Right kidney (tissue), 1 donor: ENCODE measurements around the gene COL5A2.

Experiments used
- DNase-seq: peaks from one replicate; pipeline ENCODE4 v3.0.0-alpha.2; 2016

The COL5A2 gene

DNA sequence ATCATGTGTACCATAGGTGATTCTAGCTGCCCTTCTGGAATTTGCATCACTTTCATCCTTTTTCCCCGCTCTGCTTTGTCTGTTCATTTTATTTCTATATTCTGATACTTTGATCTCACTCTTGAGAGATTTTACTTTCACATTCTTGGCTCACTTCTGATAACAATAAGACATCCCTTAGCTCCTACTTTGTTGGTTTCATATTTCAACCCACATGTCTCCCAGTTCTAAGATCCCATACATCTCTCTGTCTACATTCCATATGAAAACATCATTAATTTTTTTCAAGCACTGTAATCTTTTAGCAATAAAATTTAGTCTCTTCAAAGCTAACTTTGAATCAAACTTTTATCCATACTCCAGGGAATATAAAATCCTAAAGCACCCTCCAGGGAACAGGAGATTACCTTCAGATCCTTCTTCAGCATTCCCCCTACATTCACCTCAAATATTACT, 129.8 kb downstream of the COL5A2 start:
- no peak for DNase-seq

GRCh38 chr2:189048189-189048588, 131.4 kb downstream of the COL5A2 start:
- DNase-seq: no peak

- DNase-seq: no peak
These were observed 132.2 kb downstream of the COL5A2 start for GRCh38 chr2:189047171-189047888.

- DNase-seq: no peak
These were observed 133.2 kb downstream of the COL5A2 start for GRCh38 chr2:189046320-189046719.

DNA sequence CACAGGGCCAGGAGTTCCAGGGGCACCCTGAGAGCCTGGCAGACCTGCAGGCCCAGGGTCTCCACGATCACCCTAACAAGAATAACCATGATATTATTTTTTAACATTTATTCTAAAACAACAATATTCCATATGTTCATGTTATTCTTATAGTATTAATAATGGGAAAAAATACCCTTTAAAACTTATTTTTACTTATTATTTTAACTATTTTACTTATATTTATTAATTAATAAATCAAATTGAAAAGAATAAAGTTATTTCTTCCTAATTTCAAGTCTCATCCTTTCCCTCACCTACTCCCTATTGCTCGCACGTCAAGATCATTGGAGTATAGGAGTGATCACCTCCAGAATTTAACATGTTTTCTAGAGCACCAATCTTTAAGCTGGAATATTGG, 133.7 kb downstream of the COL5A2 start:
- DNase-seq: no peak

GRCh38 chr2:189037518-189037917, 142.0 kb downstream of the COL5A2 start:
- no peak for DNase-seq

DNA sequence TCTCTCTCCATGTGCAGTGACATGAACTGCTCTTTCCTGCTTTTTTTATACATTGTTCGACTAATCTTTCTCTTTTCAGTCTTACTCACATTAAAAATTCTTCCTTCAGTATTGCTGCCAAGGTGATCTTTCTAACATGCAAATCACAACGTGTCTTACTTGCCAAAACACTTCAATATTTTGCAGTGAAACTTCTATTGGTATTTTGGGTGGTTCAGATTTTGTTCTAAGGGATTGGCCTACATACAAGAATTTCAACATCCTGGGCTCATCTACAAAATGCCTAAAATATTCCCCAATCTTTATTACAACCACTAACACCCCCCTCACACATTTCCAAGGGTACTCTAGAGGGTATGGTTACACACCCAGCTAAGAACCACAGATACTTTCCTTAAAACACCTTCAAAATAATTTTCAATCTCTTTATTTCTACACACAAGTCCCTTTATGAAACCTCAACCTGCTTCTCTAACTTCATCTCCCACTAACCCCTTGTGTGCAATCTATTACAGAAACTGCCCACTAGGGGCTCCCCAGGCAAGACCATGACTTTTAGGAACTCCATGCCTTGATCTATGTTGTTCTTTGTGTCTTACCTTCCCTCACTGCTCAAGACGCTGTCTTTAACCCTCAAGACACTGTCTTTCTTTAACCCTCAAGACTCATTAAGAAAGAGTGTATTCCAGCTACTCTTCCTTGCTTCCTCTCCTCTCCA, 154.5 kb downstream of the COL5A2 start:
- no peak for DNase-seq

DNA sequence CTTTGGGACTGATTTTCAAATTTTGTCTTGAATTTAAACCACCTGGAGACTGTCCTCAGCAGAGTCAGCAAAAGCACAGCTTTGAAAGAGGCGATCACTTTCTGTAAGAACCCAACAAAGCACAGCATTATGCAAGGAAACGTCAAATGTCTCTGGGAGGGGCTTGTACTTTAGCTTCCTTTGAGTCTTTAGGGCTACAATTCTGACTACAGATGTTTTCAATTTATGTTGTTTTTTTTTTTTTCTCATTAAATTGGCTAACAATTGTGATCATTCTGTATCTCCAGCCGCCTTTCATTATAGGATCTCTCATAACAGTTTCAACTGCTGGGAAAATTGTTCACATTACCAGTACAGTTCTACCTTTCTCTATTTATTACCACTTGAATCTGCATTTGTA, 157.1 kb downstream of the COL5A2 start:
- DNase-seq: no peak

GRCh38 chr2:189022053-189022481, 157.5 kb downstream of the COL5A2 start:
- DNase-seq: no peak

DNA sequence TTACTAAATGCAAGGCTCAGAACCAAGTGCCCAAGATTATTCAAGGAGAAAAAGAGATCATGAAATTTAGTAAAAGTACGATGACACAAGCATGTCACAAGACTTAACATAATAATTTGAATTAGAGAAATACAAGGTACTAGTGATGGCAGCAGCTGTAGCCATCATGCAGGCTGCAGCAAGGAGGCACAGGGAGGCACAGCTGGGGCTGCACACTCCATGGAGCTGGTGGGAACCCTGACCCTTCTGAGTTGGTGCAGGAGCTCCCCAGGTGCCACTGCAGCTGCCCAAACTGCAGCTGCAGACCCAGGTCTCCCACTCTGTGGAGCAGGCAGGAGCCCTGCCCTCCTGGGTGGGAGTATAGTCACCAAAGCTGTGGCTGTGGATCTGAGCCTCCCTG, 159.4 kb downstream of the COL5A2 start:
- DNase-seq: no peak

DNA sequence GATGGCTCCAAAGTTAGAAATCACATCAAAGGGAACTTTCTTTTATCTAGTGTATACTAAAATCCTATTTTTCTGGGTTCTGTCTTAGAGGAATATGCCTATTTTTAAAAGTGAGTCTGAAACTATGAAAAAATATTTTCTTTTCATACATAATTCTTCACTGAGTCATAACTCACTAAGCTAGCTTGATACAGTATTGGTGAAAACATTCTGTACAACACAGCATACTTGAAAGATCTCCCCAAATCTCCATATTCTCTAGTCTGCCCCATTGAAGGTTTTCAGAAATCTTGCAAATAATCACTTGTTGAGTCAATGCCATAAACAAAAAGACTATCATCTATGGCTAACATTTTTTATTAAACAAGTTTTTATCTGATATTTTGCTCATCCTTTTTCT, 160.9 kb downstream of the COL5A2 start:
- no peak for DNase-seq

GRCh38 chr2:189016311-189016861, 163.2 kb downstream of the COL5A2 start:
- DNase-seq: no peak

DNA sequence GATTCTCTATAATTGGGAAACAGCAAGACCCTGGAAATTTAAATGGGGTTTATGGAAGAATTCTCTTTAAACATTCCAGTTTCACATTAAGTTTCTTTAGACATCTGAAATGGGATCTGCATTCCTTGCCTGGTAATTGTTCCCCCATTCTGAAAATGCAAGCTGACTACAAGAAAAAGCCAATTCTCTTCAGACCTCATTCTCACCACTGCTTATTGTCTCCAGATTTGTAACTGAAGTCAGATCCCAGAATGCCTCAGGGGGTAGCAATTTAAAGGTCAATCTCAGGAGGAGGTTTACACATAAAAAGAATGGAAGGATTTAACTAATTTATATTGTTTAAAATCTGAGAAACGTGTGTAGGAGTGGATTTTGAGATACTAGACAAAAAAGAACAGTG, 164.2 kb downstream of the COL5A2 start:
- no peak for DNase-seq

GRCh38 chr2:189014449-189015138, 165.0 kb downstream of the COL5A2 start:
- DNase-seq: no peak

DNA sequence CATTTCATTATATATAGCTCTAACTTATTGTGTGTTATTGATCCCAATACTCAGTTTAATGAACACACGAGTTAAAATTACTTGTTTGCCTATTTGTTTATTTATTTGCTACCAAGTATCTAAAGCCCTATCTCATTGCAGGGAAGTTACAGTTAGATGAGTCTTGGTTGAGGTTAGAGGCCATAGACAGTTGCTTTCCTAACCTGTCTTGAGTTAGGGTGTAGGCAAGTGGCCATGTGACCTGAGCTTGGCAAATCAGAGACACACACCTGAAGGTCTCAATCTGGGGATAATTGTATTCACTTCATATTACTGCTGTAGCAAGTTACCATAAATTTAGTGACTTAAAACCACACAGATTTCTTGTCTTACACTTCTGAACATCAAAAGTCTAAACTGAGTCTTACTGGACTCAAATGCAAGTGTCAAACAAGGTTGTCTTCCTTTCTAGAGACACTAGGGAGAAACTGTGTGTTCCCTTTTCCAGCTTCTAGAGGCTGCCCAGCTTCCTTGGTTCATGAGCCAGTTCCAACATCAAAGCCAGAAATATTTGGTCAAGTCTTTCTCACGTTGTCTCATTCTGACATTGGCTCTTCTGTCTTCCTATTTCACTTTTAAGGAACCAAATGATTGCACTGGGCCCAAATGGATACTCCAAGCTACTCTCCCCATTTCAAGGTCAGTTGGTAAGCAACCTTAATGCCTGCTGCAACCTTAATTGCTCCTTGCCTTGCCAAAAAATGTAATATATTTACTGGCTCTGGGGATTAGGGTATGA, 165.7 kb downstream of the COL5A2 start:
- DNase-seq: no peak

- DNase-seq: no peak
These were observed 166.5 kb downstream of the COL5A2 start for GRCh38 chr2:189013031-189013430.

DNA sequence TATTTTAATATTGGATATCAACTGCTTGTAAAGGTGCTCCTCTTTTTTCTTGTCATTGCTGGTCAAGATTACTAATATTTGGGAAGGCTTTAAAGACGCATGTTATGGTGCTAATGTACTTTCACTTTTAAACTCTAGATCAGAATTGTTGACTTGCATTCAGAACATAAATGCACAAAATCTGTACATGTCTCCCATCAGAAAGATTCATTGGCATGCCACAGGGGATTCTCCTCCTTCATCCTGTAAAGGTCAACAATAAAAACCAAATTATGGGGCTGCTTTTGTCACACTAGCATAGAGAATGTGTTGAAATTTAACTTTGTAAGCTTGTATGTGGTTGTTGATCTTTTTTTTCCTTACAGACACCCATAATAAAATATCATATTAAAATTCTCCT, 167.2 kb downstream of the COL5A2 start:
- no peak for DNase-seq

DNA sequence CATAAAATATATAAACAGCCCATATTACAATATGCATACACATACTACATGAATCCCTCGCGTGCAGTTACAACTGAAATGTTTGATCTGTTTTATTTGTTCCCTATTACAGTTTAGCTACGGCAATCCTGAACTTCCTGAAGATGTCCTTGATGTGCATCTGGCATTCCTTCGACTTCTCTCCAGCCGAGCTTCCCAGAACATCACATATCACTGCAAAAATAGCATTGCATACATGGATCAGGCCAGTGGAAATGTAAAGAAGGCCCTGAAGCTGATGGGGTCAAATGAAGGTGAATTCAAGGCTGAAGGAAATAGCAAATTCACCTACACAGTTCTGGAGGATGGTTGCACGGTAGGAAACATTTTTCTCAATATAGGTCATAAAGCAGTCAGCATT, 169.0 kb downstream of the COL5A2 start:
- no peak for DNase-seq

DNA sequence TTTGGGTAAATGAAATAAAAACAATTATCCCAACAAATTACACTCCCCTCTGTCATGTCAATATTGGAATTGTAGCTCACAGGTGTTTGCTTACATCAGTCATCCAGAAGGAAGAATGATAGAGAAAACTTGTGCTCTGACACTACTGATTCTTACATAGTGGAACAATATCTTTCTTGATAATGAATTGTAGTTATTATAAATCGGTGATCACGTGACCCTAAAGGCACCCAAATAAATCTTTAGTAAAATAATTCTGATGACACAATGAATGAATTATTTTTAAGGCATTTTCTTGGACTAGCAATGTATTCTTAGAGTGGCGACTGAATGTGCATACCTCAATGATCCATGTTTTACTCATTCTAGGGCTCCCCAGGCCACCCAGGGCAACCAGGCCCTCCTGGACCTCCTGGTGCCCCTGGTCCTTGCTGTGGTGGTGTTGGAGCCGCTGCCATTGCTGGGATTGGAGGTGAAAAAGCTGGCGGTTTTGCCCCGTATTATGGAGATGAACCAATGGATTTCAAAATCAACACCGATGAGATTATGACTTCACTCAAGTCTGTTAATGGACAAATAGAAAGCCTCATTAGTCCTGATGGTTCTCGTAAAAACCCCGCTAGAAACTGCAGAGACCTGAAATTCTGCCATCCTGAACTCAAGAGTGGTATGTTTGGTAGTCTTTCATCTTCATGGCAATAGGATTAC, 170.9 kb downstream of the COL5A2 start:
- DNase-seq: no peak

DNA sequence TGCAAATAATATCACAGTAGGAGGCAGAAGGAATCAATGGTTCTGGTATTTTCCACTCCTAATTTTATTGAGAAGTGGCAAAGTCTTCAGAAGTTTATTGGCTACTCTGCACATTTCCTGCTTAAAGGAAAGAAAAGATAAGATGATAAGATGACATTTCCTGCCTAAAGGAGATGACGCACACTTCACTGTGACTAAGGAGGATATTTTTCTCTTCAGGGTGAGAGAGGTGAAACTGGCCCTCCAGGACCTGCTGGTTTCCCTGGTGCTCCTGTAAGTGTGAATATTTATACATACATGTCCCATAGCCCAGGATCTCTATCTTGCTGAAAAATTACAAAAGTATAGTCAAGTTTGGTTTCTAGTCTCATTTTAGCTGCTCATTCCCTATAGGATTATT, 177.5 kb downstream of the COL5A2 start:
- DNase-seq: no peak

GRCh38 chr2:189000221-189000620, 179.3 kb downstream of the COL5A2 start:
- DNase-seq: no peak

- DNase-seq: no peak
These were observed 182.3 kb downstream of the COL5A2 start for GRCh38 chr2:188997263-188997662.
